Cardiac fibroblast (primary cell): ENCODE results near the gene SH3BP2.

Source experiments
- DNase-seq, 2 donors: peaks; one replicate each; pipeline versions ENCODE4 v3.0.0 to v3.0.0-alpha.2; 2010; ENCODE audit warnings: low read depth in 2 of 2
- H3K4me3 ChIP-seq, 2 donors: replicated peaks in 1 of 2; 1 replicate in 1 of 2; 2 replicates in 1 of 2; pipeline ENCODE4 v1.5.1; 2011; ENCODE audit warnings: low read depth in 2 of 2, low read length in 2 of 2, mild to moderate bottlenecking in 2 of 2, moderate library complexity in 1 of 2
- TF ChIP-seq, protein P1 (sequence below): IDR thresholded peaks from one replicate; pipeline ENCODE4 v1.5.1; 2011; ENCODE audit warnings: low read depth, mild to moderate bottlenecking, low read length, inconsistent platforms

SH3BP2 gene

DNA sequence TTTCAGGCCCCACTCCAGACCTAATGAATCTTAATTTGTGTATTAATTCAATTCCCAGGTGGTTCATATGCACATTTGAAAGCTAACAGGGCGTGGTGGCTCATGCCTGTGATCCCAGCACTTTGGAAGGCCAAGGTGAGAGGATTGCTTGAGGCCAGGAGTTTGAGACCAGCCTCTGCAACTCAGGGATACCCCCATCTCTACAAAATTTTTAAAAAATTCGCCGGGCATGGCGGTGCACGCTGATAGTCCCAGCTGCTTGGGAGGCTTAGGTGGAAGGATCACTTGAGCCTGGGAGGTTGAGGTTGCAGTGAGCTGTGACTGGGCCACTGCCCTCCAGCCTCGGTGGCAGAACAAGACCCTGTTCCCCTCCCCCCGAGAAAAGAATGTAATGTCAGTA, 82.0 kb downstream of the SH3BP2 start:
- H3K4me3 ChIP-seq = no peak overlapping the region
- no peak for DNase-seq
- TF ChIP-seq, protein P1, sequence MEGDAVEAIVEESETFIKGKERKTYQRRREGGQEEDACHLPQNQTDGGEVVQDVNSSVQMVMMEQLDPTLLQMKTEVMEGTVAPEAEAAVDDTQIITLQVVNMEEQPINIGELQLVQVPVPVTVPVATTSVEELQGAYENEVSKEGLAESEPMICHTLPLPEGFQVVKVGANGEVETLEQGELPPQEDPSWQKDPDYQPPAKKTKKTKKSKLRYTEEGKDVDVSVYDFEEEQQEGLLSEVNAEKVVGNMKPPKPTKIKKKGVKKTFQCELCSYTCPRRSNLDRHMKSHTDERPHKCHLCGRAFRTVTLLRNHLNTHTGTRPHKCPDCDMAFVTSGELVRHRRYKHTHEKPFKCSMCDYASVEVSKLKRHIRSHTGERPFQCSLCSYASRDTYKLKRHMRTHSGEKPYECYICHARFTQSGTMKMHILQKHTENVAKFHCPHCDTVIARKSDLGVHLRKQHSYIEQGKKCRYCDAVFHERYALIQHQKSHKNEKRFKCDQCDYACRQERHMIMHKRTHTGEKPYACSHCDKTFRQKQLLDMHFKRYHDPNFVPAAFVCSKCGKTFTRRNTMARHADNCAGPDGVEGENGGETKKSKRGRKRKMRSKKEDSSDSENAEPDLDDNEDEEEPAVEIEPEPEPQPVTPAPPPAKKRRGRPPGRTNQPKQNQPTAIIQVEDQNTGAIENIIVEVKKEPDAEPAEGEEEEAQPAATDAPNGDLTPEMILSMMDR = no peak

DNA sequence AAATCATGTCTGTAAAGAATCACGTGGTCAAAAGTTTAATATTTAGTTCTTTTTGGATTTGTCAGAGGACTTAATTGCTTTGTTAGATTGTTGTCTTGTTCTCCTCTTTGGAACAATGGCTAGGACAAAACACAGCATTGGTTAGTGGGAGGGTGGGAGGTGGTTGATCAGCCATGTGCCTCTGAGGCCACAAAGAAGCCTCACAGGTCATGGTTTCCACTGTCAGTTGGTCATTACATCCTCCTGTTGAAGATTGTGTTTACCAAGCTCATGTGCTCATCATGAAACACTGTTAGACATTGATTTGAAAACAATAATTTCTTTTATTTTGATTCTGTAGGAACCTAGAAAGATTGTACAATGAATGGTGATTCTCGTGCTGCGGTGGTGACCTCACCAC, 82.7 kb downstream of the SH3BP2 start:
- TF ChIP-seq, protein P1 = no peak
- H3K4me3 ChIP-seq = no peak overlapping the region

DNA sequence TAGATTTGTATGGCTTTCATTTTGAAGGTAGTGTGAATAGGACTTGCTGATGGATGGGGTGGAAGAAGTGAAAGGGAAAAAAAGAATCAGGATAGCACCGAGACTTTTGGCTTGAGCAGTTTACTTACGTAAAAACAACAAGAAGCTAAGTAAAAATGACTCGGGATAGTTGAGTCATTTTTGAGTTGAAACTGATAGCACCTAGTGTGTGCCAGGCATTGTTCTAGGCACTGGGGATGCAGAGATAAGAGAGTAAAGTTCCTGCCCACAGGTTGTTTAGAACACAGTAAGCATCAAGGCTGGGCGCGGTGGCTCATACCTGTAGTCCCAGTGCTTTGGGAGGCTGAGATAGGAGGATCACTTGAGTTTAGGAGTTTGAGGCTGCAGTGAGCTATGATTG, 85.5 kb downstream of the SH3BP2 start:
- no peak overlapping the region for H3K4me3 ChIP-seq
- DNase-seq = peak; percentile 52
- TF ChIP-seq, protein P1 = no peak

More for the DNA sequence above, 82.7 kb downstream of the SH3BP2 start:
- no peak for DNase-seq

DNA sequence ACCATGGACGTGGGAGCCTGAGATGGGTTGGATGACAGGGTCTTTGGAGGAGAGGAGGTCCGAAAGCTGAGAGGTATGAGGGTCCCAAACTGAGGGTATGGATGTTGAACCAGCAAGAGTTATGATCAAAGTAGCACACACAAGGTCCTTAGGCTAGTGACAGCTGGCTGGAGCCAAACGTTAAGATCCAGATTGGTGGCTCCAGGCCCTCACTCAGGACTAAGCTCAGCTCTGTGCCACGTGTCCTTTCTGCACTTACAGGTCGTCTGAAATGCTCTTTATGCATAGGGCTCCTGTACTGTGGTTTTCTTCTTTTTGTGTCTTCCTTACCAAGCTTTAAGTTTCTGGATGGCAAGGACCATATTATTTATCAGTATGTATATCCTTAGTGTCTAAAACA, 86.1 kb downstream of the SH3BP2 start:
- DNase-seq = no peak
- H3K4me3 ChIP-seq = no peak overlapping the region
- TF ChIP-seq, protein P1 = no peak

DNA sequence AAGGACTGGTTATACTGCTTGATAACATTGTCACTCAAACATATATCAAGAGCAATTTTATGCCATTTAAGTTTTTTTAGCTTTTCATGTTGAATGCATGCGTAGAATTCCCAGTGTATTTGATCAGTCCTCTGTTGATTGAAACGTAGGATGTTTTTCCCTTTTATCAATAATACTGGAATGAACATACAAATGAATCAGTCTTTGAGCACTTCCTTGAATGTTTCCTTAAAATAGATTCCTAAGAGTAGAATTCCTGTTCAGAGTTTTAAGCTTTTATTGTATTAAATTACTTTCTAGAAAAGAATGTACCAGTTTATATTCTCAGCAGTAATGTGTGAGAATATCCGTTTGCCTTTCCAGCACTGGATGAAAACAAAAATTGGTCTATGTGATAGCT, 88.5 kb downstream of the SH3BP2 start:
- H3K4me3 ChIP-seq = no peak overlapping the region
- no peak for DNase-seq
- TF ChIP-seq, protein P1 = no peak

DNA sequence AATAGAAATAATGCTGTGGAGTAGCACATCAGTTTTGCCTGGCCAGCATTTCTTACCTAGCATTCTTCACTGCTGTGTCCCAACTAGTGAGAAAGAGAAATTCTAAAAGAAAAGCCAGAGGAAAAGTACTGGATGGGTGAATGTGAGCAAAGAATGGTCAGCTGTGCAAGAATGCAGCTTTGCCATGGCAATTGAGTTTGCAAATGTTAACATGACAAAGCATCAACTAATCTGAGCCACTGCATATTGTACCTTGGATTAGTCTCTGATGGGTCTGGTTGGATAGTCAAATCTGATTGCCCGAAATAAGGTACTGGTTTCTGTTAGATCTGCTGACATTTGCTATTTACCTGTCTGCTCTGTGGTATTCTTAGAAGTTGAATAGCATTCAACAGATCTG, 89.5 kb downstream of the SH3BP2 start:
- no peak for DNase-seq
- TF ChIP-seq, protein P1 = no peak
- H3K4me3 ChIP-seq = no peak overlapping the region

DNA sequence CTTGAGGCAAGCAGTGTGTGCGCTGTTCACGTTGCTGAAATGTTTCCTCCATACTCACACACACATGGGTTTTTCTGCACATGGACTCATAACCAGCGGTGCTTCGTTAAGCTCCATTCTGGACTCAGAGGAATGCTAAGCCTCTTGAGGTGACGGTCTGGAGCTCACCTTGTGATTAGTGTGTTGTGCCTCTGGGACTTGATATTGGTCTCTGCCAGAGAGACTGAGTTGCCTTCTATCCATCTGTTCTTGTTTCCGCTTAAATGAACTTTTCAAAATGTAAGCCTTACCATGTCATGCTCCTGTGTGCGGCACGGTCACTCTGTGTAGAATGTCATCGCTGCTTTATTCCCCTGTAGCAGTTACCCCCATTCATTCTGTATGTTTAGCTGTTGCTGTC, 93.3 kb downstream of the SH3BP2 start:
- DNase-seq = no peak
- TF ChIP-seq, protein P1 = no peak
- no peak overlapping the region for H3K4me3 ChIP-seq
